ENCODE data around the gene OTUD7B.

OTUD7B gene

DNA sequence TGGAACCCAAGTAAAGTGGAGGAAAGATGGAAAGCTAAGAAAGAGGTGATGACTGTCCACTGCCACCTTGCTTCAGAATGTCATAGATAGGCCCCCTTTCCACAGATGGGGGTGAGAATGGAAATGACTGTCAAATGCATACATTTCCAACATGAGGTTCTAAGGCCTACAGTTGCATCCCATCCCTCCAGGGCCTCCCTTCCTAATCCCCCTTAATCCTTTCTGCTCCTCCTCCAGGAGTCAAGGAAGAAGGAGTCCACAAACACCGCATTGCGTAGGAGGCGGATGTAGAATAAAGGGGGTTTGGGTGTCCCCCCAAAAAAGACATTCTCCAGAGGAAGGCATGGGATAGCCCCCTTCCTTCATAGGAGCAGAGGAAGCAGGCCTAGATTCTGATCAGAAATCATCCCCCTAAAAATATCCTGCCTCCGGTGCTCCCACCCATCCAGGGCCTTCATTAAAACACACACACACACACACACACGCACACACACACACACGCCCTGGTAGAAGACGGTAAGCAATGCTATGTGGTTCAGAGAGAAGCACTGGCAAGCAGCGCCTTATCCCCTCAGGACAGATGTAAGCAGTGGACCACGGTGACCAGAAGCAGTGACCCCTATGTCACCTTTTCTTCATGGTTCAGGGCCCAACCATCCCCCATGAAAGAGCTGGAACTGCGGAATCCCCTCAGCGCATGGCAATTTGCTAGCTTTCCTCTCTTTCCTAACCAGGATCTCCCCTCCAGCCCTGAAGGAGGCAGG lies 94.9 kb downstream of the OTUD7B start:
- no peak for DNase-seq

DNA sequence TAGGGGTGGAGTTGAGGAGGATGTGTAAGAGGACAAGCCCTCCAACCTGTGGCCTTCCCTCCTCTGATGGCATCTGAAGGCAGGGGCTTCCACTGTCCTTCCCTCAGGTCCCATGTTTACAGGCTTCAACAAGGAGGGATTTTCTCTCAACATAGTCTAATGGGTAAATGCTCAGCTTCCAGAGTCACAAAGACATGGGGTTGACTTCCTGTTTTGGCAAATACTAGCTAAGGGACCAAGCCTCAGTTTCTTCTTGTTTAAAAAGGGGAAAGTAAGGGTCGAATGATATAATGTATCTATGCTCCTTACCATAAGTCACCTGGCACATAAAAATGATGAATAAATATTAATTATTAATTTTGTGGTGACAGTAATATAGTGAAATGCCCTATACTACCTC lies 96.0 kb downstream of the OTUD7B start:
- DNase-seq, result no peak

DNA sequence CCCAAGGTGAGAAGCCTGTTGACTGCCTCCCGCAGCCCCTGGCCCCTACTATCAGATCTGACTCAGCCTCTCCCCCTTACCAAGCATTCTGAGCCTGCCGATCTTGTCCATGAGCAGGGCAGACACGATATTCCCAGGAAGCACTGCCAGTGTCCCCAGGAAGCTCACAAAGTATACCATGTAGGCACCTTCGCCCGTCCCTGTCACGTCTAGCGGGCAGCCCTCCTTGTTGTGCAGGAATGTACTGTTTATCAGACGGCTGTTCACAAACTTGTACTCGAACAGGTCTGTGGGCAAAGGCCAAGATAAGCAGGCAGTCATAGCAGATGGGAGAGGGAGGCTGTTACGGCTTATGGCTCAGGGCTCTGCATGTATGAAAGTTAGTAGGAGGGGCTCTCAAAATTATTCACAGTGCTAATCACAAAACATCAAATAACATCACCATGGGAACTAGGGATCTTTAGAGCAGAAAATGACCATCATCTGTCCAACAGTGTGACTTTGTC lies 103.9 kb downstream of the OTUD7B start:
- DNase-seq, result no peak

DNA sequence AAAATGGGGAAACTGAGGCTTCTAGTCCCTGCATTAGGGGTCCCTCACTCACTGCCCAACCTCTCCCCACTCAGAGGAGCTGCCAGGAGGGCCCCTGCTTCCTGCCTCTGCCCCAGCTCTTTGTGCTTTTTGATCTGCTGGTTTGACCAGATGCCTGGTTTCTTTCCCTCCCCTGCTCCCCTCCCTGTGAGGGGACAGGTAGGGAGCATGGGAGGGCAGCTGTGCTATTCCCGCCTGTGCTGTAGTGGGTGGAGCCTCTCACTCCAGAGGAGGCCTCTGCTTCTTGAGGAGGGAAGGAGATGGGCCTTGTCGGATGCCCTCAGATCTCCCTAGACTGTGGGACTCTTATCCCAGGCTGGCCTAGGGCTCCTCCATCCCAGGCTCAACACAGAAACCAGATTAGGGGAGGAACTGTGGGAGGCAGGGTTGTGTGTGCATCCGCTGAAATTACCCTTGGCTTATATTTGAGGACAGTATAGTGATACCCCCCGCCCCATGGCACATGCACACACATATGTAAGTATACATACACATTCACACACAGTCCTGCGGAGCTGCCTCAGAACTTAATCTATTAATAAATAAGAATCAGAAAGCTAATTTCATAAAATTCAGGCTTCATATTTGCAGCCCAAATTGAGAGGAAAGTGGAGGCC lies 106.6 kb downstream of the OTUD7B start:
- no peak for DNase-seq

DNA sequence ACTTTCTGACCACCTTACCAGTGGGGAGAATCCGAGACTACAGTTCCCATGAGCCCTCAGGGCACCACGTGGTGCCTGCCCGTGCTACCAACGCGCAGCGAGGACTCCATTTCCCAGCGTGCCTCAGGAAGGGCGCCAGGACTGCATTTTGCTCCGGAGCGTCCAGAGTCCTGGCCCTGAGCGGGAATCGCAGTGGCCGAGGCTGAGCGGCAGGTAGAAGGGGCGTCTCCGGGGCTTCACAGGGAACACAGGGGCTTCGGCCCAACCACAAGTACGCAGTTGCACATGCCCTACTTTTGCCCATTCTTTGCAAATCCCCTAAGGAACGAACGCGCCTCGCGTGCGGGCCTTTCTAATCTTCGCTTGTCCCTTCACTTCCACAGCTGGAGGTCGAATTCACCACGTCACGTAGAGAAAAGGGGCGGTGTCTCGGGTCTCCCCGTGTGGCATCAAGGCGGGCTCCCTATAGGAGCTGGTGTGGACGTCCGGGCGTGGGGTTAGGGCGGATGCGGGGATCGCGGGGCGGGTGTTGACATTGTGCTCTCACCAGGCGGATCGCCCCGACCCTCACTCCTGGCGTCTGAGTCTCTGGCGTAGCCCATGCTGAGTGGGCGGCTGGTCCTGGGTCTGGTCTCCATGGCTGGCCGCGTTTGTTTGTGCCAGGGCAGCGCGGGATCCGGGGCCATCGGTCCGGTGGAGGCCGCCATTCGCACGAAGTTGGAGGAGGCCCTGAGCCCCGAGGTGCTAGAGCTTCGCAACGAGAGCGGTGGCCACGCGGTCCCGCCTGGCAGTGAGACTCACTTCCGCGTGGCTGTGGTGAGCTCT lies 110.9 kb downstream of the OTUD7B start, which contains the start of gene BOLA1:
Gene BOLA1 (plus strand): TSS at position 109 of the 825 bp plus-strand sequence. CDS start 492 bp downstream, at position 601.
- peak; percentile 48 to 85 (median 71) for DNase-seq

DNA sequence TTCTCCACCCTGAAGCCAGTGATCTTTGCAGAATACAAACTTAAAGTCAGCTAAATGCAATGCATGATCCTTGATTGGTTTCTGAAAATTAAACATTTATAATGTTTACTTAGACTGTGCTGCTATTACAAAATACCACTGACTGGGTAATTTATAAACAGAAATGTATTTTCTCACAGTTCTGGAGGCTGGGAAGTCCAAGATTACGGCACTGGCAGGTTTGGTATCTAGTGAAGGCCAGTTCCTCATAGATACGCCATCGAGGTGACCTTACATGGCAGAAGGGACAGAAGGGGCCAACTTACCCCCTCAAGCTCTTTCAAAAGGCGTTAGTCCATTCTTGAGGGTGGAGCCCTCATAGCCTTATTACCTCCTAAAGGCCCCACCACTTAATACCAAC lies 114.0 kb downstream of the OTUD7B start:
- DNase-seq, result no peak

DNA sequence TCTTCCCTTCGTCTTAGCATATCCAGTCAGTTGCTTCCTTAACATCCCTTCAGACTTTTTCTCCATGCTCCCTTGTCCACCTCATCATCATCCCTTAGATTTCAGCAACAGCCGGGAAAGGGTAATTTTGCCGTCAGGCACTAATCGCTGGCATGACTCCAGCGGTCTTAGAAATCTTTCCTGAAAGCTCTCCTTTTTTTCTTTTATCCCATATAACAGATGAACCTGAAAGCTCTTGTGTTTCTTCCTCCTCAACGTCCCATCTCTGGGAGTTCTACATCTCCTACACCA lies 121.6 kb downstream of the OTUD7B start:
- no peak for DNase-seq

DNA sequence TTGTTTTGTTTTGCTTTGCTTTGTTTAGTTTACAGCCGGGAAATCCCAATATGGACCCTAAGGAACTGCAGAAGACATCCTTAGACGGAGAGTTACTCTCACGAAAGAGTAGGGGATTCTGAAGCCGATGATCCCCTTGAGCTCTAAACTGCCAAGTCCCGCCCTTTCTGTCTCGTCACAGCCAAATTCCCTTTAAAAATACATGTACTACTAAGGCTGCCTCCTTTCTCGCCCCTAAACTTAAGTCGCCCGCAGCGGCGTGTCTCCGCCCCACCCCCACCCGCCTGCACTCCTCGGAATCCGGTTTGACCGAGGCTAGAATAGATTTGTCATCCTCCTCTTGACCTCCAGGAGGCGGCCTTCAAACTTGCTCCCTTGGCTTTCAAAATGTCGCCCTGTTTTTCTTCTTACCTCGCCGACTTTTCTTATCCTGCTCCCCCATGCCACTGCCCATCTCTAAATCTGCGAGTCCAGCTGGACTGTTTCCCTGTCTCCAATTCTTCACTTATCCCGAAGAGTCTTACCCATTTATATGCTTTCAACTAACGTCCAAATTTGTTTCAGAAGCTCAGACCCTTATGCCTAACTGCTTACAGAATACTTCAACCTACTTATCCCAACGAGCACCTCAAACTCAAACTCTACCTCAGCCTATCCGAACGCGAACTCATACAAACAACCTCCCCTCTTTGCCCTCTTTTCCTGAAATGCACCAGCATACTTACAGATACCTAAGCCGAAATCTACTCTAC lies 122.1 kb downstream of the OTUD7B start:
- peak; percentile 38 to 96 (median 58) for DNase-seq

All from T-helper 1 cell (primary cell).